GM12891 (cell line): ENCODE data around the gene EHMT1.

ENCODE experiments used
- PAX5 ChIP-seq: IDR thresholded peaks from 2 replicates; pipeline ENCODE4 v1.6.1; 2011; ENCODE audit warnings: low read length, moderate library complexity, mild to moderate bottlenecking; ENCODE audit not compliant: insufficient read depth, severe bottlenecking
- POLR2A ChIP-seq: IDR thresholded peaks from 2 replicates; pipeline ENCODE4 v1.6.1; 2011; ENCODE audit warnings: low read depth, low read length, control low read depth
- POLR2AphosphoS5 ChIP-seq: IDR thresholded peaks from 2 replicates; pipeline ENCODE4 v1.6.1; 2011; ENCODE audit warnings: low read depth, low read length, control low read depth
- SPI1 ChIP-seq: IDR thresholded peaks from 2 replicates; pipeline ENCODE4 v1.6.1; 2011; ENCODE audit warnings: low read depth, low read length, control low read depth
- TAF1 ChIP-seq: IDR thresholded peaks from 2 replicates; pipeline ENCODE4 v1.6.1; 2011; ENCODE audit warnings: low read depth, low read length, control low read depth

- TF ChIP-seq POLR2A (no peak), POLR2AphosphoS5 (no peak), TAF1 (no peak), SPI1 (no peak), PAX5 (no peak)
These were observed 205.4 kb downstream of the EHMT1 start for GRCh38 chr9:137823986-137824771.
